Measurements from ENCODE around the gene PARD3B. TPM values are rescaled to one million over a fixed set of nuclear protein-coding genes. Genes with fewer than 3 reads are reported as not detected.

Gene PARD3B
- total RNA-seq, 4 donors from 2014 or later, result 32.8 to 69.6 (median 47.3) TPM

- no peak for TF ChIP-seq CTCF (IDR thresholded peaks at IDR 0.05; ENCODE audit: low read depth)
These were observed 742.0 kb downstream of the PARD3B start for GRCh38 chr2:205287316-205287715.

- no peak for TF ChIP-seq CTCF (IDR thresholded peaks at IDR 0.05; ENCODE audit: low read depth)
These were observed 743.4 kb downstream of the PARD3B start for GRCh38 chr2:205288686-205289085.

GRCh38 chr2:205290299-205290698 lies 745.0 kb downstream of the PARD3B start:
- no peak for TF ChIP-seq CTCF (IDR thresholded peaks at IDR 0.05; ENCODE audit: low read depth)

GRCh38 chr2:205292665-205293295 lies 747.5 kb downstream of the PARD3B start:
- no peak for TF ChIP-seq CTCF (IDR thresholded peaks at IDR 0.05; ENCODE audit: low read depth)

GRCh38 chr2:205293559-205293958 lies 748.3 kb downstream of the PARD3B start:
- no peak for TF ChIP-seq CTCF (IDR thresholded peaks at IDR 0.05; ENCODE audit: low read depth)

GRCh38 chr2:205296959-205297358 lies 751.7 kb downstream of the PARD3B start:
- TF ChIP-seq CTCF (IDR thresholded peaks at IDR 0.05; ENCODE audit: low read depth), result no peak

- TF ChIP-seq CTCF (IDR thresholded peaks at IDR 0.05; ENCODE audit: low read depth), result no peak
These were observed 752.1 kb downstream of the PARD3B start for GRCh38 chr2:205297368-205297767.

Data from subcutaneous adipose tissue (tissue), 4 donors.